A172 (cell line): ENCODE measurements around the gene MARVELD1. TPM values are rescaled to one million over a fixed set of nuclear protein-coding genes. Genes with fewer than 3 reads are reported as not detected.
"Not testable (repeated sequence)": the region's sequence is repeated elsewhere in the genome, so short reads cannot be mapped to it uniquely, and the experiment has no call there.

Experiments used
- DNase-seq: peaks from one replicate; pipeline ENCODE4 v3.0.0-alpha.2; 2015; ENCODE audit warnings: low spot score
- total RNA-seq: library from RNA; depleted of rRNA; stranded (reverse); fragments of >200 nt; shearing (Covaris generic); gene quantifications from 2 replicates; pipeline ENCODE4 v1.2.3, GENCODE V29; 2014

Gene MARVELD1
- total RNA-seq, 1 experiment from 2014 or later, result 69.7 TPM

GRCh38 chr10:97690133-97690532 is 23.4 kb upstream of the MARVELD1 start:
- peak; percentile 16 for DNase-seq

- not testable (repeated sequence) for DNase-seq
These were observed 15.4 kb upstream of the MARVELD1 start for GRCh38 chr10:97698072-97698655.

- peak; percentile 73 for DNase-seq
These were observed 12.0 kb upstream of the MARVELD1 start for GRCh38 chr10:97701438-97702069.

GRCh38 chr10:97703398-97704067 is 10.0 kb upstream of the MARVELD1 start:
- no peak for DNase-seq

GRCh38 chr10:97704341-97704740 is 9.2 kb upstream of the MARVELD1 start:
- no peak for DNase-seq

GRCh38 chr10:97705006-97705670 is 8.4 kb upstream of the MARVELD1 start:
- no peak for DNase-seq

- no peak for DNase-seq
These were observed 6.2 kb upstream of the MARVELD1 start for GRCh38 chr10:97707134-97707861.

- DNase-seq, result no peak
These were observed 5.4 kb upstream of the MARVELD1 start for GRCh38 chr10:97708167-97708566.

- peak; percentile 79 for DNase-seq
These were observed 4.3 kb upstream of the MARVELD1 start for GRCh38 chr10:97708976-97709946.

- DNase-seq, result no peak
These were observed 1.6 kb upstream of the MARVELD1 start for GRCh38 chr10:97711640-97712572.

- peak; percentile 49 for DNase-seq
These were observed 383 bp downstream of the MARVELD1 start for GRCh38 chr10:97713826-97714400.

- peak; percentile 61 for DNase-seq
These were observed 1.1 kb downstream of the MARVELD1 start for GRCh38 chr10:97714401-97715258.

GRCh38 chr10:97715259-97715874 is 1.8 kb downstream of the MARVELD1 start:
- no peak for DNase-seq

- no peak for DNase-seq
These were observed 4.1 kb downstream of the MARVELD1 start for GRCh38 chr10:97717627-97718026.

- no peak for DNase-seq
These were observed 4.6 kb downstream of the MARVELD1 start for GRCh38 chr10:97718178-97718577.

- peak; percentile 45 for DNase-seq
These were observed 5.2 kb downstream of the MARVELD1 start for GRCh38 chr10:97718659-97719142.

GRCh38 chr10:97719602-97720001 is 6.1 kb downstream of the MARVELD1 start:
- no peak for DNase-seq
